MM.1S (cell line): Measurements from ENCODE around the gene IGSF11.

Experiments used
- DNase-seq: peaks from one replicate; pipeline ENCODE4 v3.0.0-alpha.2; 2015
- H2AFZ ChIP-seq: fragments of 300-600 bp; sonication (generic); 2 replicates; pipeline ENCODE4 v1.6.0; 2016; ENCODE audit warnings: antibody characterized with exemption, low read length
- H3F3A ChIP-seq: fragments of 300-600 bp; sonication (generic); 2 replicates; pipeline ENCODE4 v1.6.1; 2016; ENCODE audit warnings: mild to moderate bottlenecking, antibody characterized with exemption, low read length, moderate library complexity, mixed read lengths; ENCODE audit not compliant: insufficient read depth
- H3K27ac ChIP-seq: fragments of 300-600 bp; sonication (generic); 2 replicates; pipeline ENCODE4 v1.5.1; 2016; ENCODE audit warnings: mild to moderate bottlenecking, low read length
- H3K27me3 ChIP-seq: fragments of 300-600 bp; sonication (generic); replicated peaks from 2 replicates; pipeline ENCODE4 v1.6.0; 2016; ENCODE audit warnings: low read length; ENCODE audit not compliant: insufficient read depth
- H3K36me3 ChIP-seq: fragments of 300-600 bp; sonication (generic); replicated peaks from 2 replicates; pipeline ENCODE4 v1.6.1; 2016; ENCODE audit warnings: mild to moderate bottlenecking, low read length, mixed read lengths; ENCODE audit not compliant: insufficient read depth
- H3K4me1 ChIP-seq: fragments of 300-600 bp; sonication (generic); 2 replicates; pipeline ENCODE4 v1.6.1; 2016; ENCODE audit warnings: low read length, mixed read lengths
- H3K4me2 ChIP-seq: fragments of 300-600 bp; sonication (generic); 2 replicates; pipeline ENCODE4 v1.6.0; 2016; ENCODE audit warnings: low read depth, low read length
- H3K4me3 ChIP-seq: fragments of 300-600 bp; sonication (generic); 2 replicates; pipeline ENCODE4 v1.5.1; 2016; ENCODE audit warnings: low read length, mixed read lengths
- H3K79me2 ChIP-seq: fragments of 300-600 bp; sonication (generic); 2 replicates; pipeline ENCODE4 v1.6.1; 2016; ENCODE audit warnings: mixed run types, low read length, mixed read lengths
- H3K9ac ChIP-seq: fragments of 300-600 bp; sonication (generic); 2 replicates; pipeline ENCODE4 v1.6.1; 2016; ENCODE audit warnings: low read length, mixed read lengths
- H3K9me2 ChIP-seq: fragments of 300-600 bp; sonication (generic); replicated peaks from 2 replicates; pipeline ENCODE4 v1.6.1; 2016; ENCODE audit warnings: mild to moderate bottlenecking, low read length, mixed read lengths; ENCODE audit not compliant: insufficient read depth
- H3K9me3 ChIP-seq: fragments of 300-600 bp; sonication (generic); replicated peaks from 2 replicates; pipeline ENCODE4 v1.6.1; 2016; ENCODE audit warnings: mild to moderate bottlenecking, low read length, mixed read lengths; ENCODE audit not compliant: insufficient read depth
- H4K20me1 ChIP-seq: fragments of 300-600 bp; sonication (generic); 2 replicates; pipeline ENCODE4 v1.6.1; 2016; ENCODE audit warnings: mild to moderate bottlenecking, low read length, moderate library complexity, mixed read lengths; ENCODE audit not compliant: insufficient read depth
- CTCF ChIP-seq: fragments of 300-600 bp; sonication (generic); IDR thresholded peaks from 2 replicates; pipeline ENCODE4 v1.5.1; 2016; ENCODE audit warnings: antibody characterized with exemption, low read length, mixed read lengths
- EZH2 ChIP-seq: fragments of 300-600 bp; sonication (generic); optimal IDR thresholded peaks from 2 replicates; pipeline ENCODE3; 2017; ENCODE audit warnings: low read depth, mild to moderate bottlenecking, antibody characterized with exemption, low read length, mixed read lengths
- EZH2phosphoT487 ChIP-seq: fragments of 300-600 bp; sonication (generic); IDR thresholded peaks from 2 replicates; pipeline ENCODE4 v1.6.1; 2018; ENCODE audit warnings: antibody characterized with exemption, low read length

Gene IGSF11

GRCh38 chr3:118980832-118981231, 53.8 kb downstream of the IGSF11 start:
- no peaks in the 10 kb centered on the region for H3K9me3 ChIP-seq
- no peak overlapping the region for H2AFZ ChIP-seq
- no peaks in the 10 kb centered on the region for H4K20me1 ChIP-seq
- H3K9me2 ChIP-seq, result no peaks in the 10 kb centered on the region
- H3K4me3 ChIP-seq, result no peak overlapping the region
- H3K4me1 ChIP-seq, result no peaks in the 10 kb centered on the region
- no peaks in the 10 kb centered on the region for H3K79me2 ChIP-seq
- no peaks in the 10 kb centered on the region for H3K27me3 ChIP-seq
- TF ChIP-seq EZH2phosphoT487 (no peak), CTCF (no peak), EZH2 (no peak)
- H3F3A ChIP-seq, result no peaks in the 10 kb centered on the region
- H3K4me2 ChIP-seq, result no peak overlapping the region
- no peak overlapping the region for H3K9ac ChIP-seq
- DNase-seq, result no peak
- no peak overlapping the region for H3K27ac ChIP-seq
- no peaks in the 10 kb centered on the region for H3K36me3 ChIP-seq

- no peaks in the 10 kb centered on the region for H3K27me3 ChIP-seq
- no peaks in the 10 kb centered on the region for H3F3A ChIP-seq
- no peak overlapping the region for H3K9ac ChIP-seq
- TF ChIP-seq EZH2phosphoT487 (no peak), CTCF (no peak), EZH2 (no peak)
- no peaks in the 10 kb centered on the region for H3K9me2 ChIP-seq
- no peaks in the 10 kb centered on the region for H4K20me1 ChIP-seq
- no peaks in the 10 kb centered on the region for H3K9me3 ChIP-seq
- H3K4me2 ChIP-seq, result no peak overlapping the region
- no peak overlapping the region for H2AFZ ChIP-seq
- H3K4me1 ChIP-seq, result no peaks in the 10 kb centered on the region
- no peak for DNase-seq
- no peaks in the 10 kb centered on the region for H3K79me2 ChIP-seq
- no peaks in the 10 kb centered on the region for H3K36me3 ChIP-seq
- H3K27ac ChIP-seq, result no peak overlapping the region
- no peak overlapping the region for H3K4me3 ChIP-seq
Measured at GRCh38 chr3:118978393-118978758, 56.3 kb downstream of the IGSF11 start.

GRCh38 chr3:118977671-118978392, 56.8 kb downstream of the IGSF11 start:
- Histone ChIP-seq H3K27ac (no peak overlapping the region), H4K20me1 (no peaks in the 10 kb centered on the region), H3K4me3 (no peak overlapping the region), H3K9me3 (no peaks in the 10 kb centered on the region), H3F3A (no peaks in the 10 kb centered on the region), H3K27me3 (no peaks in the 10 kb centered on the region), H3K4me1 (no peaks in the 10 kb centered on the region), H3K36me3 (no peaks in the 10 kb centered on the region), H2AFZ (no peak overlapping the region), H3K9ac (no peak overlapping the region), H3K4me2 (no peak overlapping the region), H3K79me2 (no peaks in the 10 kb centered on the region), H3K9me2 (no peaks in the 10 kb centered on the region)
- TF ChIP-seq EZH2phosphoT487 (no peak), EZH2 (no peak), CTCF (no peak)
- DNase-seq, result no peak
